Raji (cell line): Measurements from ENCODE around the gene SYP.

Source experiments
- POLR2A ChIP-seq: IDR thresholded peaks from 2 replicates; pipeline ENCODE4 v1.6.1; 2011; ENCODE audit warnings: low read depth, low read length, control low read depth; ENCODE audit not compliant: insufficient read depth

Gene SYP

GRCh38 chrX:49231333-49232000 is 31.5 kb upstream of the SYP start:
- no peak for TF ChIP-seq POLR2A

DNA sequence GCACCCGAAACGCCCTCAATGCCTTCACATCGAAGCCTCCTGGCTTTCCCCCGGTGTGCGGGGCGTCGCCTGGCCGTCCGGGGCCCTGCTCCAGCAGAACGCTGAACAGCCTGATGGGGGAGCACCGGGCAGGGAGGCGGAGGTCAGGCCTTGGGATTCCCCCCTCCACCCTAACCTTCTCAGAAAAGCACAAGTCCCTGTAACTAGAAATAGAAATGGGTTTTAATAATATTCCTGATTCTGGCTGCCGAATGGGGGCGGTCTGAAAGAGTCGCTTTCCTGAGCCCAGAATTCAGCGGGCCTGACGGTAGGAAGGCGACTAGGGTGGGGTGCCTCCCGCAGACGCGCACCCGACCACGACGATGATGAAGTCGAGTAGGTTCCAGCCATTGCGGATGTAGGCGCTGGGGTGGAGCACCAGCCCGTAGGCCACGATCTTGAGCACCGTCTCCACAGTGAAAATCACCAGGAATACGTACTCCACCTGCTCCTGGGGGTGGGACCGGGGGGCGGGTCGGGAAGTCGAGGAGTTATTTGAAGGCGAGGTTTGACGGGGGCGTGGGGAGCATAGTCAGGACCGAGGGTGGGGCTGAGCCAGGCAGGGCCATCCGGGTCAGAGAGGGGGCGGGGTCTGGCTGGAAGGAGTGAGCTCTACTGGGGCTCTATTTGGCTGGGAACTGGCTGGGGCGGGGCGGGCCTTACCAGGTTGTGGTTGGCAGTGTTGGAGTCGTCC is 30.7 kb upstream of the SYP start:
- no peak for TF ChIP-seq POLR2A

DNA sequence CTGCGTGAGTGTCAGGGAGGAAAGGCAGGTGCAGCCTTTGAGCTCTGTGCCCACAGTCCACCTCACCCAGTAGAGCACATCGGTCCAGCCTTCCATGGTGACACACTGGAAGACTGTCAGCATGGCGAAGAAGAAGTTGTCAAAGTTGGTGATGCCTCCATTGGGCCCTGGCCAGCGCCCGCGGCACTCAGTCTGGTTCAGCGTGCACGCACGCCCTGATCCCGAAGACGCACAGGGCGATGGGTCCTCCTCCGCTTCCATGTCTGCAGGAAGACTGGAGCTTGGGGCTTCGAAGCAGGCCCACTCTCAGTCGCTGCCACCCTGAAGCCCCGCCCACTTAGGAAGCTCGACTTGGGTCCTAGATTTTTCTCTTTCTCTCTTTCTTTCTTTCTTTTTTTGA is 28.2 kb upstream of the SYP start:
- TF ChIP-seq POLR2A, result no peak

- TF ChIP-seq POLR2A, result no peak
These were observed 27.7 kb upstream of the SYP start for GRCh38 chrX:49227726-49228125.

- no peak for TF ChIP-seq POLR2A
These were observed 27.0 kb upstream of the SYP start for GRCh38 chrX:49226946-49227345.

DNA sequence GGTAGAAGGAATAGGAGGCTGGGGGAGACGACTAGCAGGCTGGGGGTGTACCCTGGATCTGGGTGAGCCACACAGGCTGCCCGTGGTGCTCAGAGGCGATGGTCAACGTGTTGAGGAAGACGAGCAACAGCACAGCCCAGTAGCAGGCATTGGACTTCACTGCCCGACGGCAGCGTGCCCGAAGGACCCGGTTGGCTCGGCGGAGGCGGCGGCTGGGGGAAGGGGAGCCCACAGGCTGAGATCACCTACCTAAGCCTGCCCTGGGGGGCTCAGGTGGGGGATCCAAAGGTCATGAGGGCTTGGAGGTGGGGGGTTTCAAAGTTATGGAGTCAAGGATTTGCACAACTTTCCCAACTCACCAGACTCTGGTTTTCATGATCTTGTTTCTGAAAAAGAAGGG is 25.9 kb upstream of the SYP start:
- no peak for TF ChIP-seq POLR2A

- no peak for TF ChIP-seq POLR2A
These were observed 21.9 kb upstream of the SYP start for GRCh38 chrX:49221868-49222267.

GRCh38 chrX:49220100-49220499 is 20.1 kb upstream of the SYP start:
- no peak for TF ChIP-seq POLR2A

- TF ChIP-seq POLR2A, result no peak
These were observed 15.1 kb upstream of the SYP start for GRCh38 chrX:49214996-49215526.

DNA sequence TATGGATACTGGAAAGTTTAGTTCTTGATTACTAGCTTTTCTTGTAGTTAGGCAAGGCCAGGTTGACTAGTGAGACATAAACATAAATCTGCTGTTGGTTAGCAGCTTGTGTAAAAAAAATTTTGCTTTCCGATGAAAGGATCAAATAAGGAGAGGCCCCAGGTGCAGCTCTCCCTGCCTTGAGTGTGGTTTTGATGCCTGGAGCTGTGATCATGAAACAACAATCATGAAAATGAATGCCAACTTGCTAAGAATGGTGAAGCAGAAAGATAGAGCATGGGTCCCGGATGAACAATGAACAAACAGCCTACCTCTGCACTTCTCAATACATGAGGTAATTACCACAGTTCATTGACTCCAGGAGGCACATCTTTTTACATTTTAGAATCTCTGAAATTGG is 14.4 kb upstream of the SYP start:
- TF ChIP-seq POLR2A, result no peak

DNA sequence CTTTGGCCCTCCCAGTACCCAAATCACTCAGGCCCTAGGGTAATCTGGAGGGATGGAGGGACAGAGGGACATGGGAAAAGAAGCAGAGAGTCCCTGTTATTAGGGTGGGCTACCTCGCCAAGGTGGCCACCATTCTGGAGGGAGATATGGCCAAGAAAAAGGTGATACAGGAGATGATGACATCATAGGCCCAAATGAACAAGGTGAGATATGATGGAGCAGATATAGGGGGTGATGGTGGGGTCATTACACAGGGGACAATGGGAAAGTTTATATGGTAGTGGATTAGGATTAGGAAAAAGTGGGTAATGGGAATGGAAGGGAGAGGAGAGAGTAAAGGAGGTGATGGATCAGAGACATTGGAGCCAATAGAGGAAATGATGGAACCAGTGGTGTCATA is 12.9 kb upstream of the SYP start:
- TF ChIP-seq POLR2A, result no peak

DNA sequence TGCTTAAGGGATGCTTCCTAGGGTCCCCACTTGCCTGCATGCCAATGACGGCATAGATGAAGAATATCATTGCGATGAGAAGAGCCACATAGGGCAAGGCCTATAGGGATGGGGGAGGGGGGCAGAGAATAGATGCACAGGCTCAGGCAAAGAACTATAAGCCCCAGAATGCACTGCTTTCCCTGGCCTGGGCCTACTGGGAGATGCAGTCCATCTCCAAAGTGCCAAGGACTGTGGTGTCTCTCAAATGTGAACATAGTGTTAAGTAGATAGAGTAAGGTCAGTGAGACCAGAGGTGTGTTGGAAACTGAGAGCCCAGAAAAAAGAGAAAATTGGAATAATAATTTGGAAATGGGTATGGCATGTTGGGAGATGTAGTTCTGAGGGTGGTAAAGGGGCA is 12.2 kb upstream of the SYP start:
- no peak for TF ChIP-seq POLR2A

DNA sequence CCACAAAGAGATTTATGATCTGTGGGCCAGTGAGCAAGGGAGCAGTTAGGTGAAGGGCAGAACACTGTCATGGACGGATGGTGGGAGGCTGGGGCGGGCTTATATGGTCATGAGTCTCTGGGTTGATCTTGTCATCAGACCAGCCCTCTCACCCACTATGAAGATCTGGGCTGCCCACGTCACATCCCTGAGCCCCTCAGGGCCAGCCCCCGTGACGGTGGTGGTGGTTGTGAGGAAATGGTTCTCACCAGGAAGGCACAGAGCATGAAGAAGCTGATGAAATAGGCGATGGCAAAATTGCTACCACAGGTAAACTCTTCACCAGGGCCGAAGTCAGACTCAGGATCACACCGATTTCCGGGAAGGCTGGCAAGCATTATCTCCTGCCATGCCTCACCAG is 11.1 kb upstream of the SYP start:
- no peak for TF ChIP-seq POLR2A

DNA sequence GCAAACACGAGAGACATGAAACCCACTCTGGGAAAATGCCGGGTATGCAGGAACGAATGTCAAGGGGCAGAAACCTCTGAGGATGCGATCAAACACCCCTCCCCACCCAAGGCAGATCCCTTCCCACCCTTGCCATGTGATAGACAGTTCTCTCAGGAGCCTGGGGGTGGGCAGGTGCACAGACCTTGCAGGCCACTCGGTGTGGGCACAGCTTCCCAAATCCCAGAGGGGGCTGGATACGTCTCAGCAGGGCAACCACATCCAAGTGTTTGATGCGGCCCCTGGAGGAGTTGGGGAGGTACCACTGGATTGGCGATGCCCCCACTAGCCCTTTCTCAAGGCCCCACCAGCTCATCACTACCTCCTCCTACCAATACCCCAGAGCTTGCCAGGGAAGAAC is 10.4 kb upstream of the SYP start:
- no peak for TF ChIP-seq POLR2A

DNA sequence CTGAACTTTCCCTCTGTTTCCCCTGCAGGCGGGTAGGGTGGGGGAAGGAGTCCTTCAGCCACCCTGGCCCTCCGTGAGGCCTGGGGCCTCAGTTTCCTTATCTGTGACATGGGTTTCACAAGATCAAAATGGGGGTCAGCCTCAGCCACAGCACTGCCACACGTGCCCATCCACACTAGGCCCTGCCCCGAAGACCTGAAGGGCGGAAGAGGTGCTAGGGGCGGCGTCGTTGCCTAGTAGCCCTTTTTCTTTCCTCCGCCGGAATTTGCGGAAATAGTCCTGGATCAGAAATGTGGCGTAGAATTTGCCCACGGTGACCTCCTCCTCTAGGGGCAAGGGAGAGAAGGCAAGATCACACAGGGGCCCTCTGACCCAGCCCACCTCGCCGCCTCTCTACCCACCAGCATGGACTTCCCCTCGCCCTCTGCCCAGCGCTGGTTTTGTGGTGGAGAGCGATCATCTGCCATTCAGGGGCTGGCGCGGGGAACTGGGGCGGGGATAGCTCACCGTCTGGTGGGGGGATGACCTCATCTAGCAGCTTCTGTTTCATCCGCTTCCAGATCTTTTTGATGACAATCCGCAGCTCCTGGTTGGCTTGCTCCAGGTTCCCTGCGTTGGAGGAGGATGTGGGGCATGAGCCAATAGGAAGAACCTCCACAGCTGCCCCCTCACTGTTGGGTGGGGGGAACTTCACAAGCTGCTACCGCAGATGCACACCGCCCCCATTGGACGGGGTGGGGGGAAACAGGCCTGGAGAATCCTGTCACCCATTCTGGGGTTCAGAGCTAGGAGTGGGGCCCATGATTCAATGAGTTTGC is 9.7 kb upstream of the SYP start:
- TF ChIP-seq POLR2A, result no peak

GRCh38 chrX:49208399-49208798 is 8.4 kb upstream of the SYP start:
- TF ChIP-seq POLR2A, result no peak
